ENCODE data around the gene TPM2. TPM values are rescaled to one million over a fixed set of nuclear protein-coding genes. Genes with fewer than 3 reads are reported as not detected.

The TPM2 gene
- total RNA-seq, 1 experiment from 2014 or later = 544 TPM

DNA sequence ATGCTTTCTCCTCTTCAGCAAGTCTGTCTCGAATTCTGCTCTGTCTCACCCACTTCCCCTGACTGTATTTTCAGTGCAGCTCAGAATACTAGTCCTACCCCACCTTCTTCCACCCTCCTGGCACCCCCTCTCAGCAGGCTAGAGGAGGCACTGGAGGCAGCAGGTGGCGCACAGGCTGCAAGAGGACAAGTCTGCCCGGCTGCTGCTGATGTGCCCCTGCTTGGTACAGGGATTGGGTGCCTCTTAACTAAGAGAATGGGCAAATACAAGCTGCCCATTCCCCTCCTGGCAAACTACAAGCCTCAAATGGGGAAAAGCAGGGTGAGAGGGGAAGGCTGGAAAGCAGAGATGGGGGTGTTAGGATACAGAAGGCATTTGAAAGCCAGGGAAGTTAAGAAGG, 37.2 kb upstream of the TPM2 start:
- POLR2A ChIA-PET = no interaction called here
- no TSS peak for BruUV-seq (replicated peaks)
- Histone ChIP-seq H3K27me3 (ENCODE audit: control insufficient read depth, insufficient read depth, low read length) (no peaks in the 10 kb centered on the region), H3K4me1 (ENCODE audit: control insufficient read depth, insufficient read depth, low read length) (peaks cover 28% of the 10 kb centered on the region), H3K4me3 (ENCODE audit: low read depth in 2 of 2, low read length in 2 of 2) (no peak overlapping the region), H3K27ac (ENCODE audit: low read length) (no peak overlapping the region), H3K9me3 (ENCODE audit: control insufficient read depth, insufficient read depth, low read depth, low read length) (no peaks in the 10 kb centered on the region), H3K36me3 (ENCODE audit: control insufficient read depth, insufficient read depth, low read length) (peaks cover 7% of the 10 kb centered on the region)
- in situ Hi-C loops (cut with HindIII; ENCODE audit: low pct_unique_long_range_greater_than_20kb, low sequenced_read_pairs) = no loop called here
- no peak for TF ChIP-seq SIN3A (IDR thresholded peaks at IDR 0.05; ENCODE audit: borderline replicate concordance, insufficient read depth, low read depth, low read length)
- TF ChIP-seq TCF7L2 (IDR thresholded peaks at IDR 0.05; ENCODE audit: low read depth, low read length) = no peak
- TF ChIP-seq POLR2AphosphoS5 (IDR thresholded peaks at IDR 0.05; ENCODE audit: low read depth, low read length) = no peak
- TF ChIP-seq, protein P1, sequence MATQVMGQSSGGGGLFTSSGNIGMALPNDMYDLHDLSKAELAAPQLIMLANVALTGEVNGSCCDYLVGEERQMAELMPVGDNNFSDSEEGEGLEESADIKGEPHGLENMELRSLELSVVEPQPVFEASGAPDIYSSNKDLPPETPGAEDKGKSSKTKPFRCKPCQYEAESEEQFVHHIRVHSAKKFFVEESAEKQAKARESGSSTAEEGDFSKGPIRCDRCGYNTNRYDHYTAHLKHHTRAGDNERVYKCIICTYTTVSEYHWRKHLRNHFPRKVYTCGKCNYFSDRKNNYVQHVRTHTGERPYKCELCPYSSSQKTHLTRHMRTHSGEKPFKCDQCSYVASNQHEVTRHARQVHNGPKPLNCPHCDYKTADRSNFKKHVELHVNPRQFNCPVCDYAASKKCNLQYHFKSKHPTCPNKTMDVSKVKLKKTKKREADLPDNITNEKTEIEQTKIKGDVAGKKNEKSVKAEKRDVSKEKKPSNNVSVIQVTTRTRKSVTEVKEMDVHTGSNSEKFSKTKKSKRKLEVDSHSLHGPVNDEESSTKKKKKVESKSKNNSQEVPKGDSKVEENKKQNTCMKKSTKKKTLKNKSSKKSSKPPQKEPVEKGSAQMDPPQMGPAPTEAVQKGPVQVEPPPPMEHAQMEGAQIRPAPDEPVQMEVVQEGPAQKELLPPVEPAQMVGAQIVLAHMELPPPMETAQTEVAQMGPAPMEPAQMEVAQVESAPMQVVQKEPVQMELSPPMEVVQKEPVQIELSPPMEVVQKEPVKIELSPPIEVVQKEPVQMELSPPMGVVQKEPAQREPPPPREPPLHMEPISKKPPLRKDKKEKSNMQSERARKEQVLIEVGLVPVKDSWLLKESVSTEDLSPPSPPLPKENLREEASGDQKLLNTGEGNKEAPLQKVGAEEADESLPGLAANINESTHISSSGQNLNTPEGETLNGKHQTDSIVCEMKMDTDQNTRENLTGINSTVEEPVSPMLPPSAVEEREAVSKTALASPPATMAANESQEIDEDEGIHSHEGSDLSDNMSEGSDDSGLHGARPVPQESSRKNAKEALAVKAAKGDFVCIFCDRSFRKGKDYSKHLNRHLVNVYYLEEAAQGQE (IDR thresholded peaks at IDR 0.05; ENCODE audit: insufficient read depth in 1 of 2, low read depth in 2 of 2, low read length in 1 of 2) = no peak
- no peak for TF ChIP-seq CTCF (IDR thresholded peaks at IDR 0.05)
- intact Hi-C loops (cut with micrococcal nuclease; ENCODE audit: unreplicated experiment) = loop anchor here (5.0 kb wide), 1 partner anchor 65 kb away; no protein-coding TSS in a partner anchor
- ATAC-seq = no peak
- CTCF ChIA-PET = no interaction called here
- DNase-seq (ENCODE audit: low read depth, low spot score) = no peak

DNA sequence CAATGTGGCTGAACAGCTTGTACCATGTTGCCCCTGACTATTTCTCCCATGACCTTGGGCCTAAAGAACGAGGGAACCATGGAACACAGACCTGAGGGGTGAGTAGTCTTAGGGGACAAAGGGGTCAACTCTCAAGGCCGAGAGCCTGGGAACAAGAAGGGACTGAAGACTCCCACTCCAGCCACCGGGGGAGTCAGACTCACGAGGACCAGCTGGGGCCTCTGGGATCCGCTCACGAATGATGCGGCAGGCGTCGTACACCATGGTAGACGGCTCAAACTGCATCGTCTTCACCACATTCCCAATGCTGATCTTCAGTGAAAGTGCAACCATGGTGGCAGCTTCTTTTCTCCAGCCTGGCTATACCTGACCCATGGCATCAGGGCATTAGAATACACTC, 35.6 kb upstream of the TPM2 start:
- DNase-seq (ENCODE audit: low read depth, low spot score) = no peak
- H3K27me3 ChIP-seq (ENCODE audit: control insufficient read depth, insufficient read depth, low read length) = no peaks in the 10 kb centered on the region
- ATAC-seq = no peak
- no peak overlapping the region for H3K4me3 ChIP-seq (ENCODE audit: low read depth in 2 of 2, low read length in 2 of 2)
- no peak for TF ChIP-seq CTCF (IDR thresholded peaks at IDR 0.05)
- TF ChIP-seq TCF7L2 (IDR thresholded peaks at IDR 0.05; ENCODE audit: low read depth, low read length) = no peak
- no peak for TF ChIP-seq SIN3A (IDR thresholded peaks at IDR 0.05; ENCODE audit: borderline replicate concordance, insufficient read depth, low read depth, low read length)
- TF ChIP-seq, protein P1 (IDR thresholded peaks at IDR 0.05; ENCODE audit: insufficient read depth in 1 of 2, low read depth in 2 of 2, low read length in 1 of 2) = no peak
- TF ChIP-seq POLR2AphosphoS5 (IDR thresholded peaks at IDR 0.05; ENCODE audit: low read depth, low read length) = no peak
- peaks cover 25% of the 10 kb centered on the region for H3K4me1 ChIP-seq (ENCODE audit: control insufficient read depth, insufficient read depth, low read length)
- H3K36me3 ChIP-seq (ENCODE audit: control insufficient read depth, insufficient read depth, low read length) = peaks cover 21% of the 10 kb centered on the region
- in situ Hi-C loops (cut with HindIII; ENCODE audit: low pct_unique_long_range_greater_than_20kb, low sequenced_read_pairs) (no loop called here), intact Hi-C loops (cut with micrococcal nuclease; ENCODE audit: unreplicated experiment) (loop anchor here (5.0 kb wide), 1 partner anchor 63 kb away; no protein-coding TSS in a partner anchor)
- ChIA-PET POLR2A (no interaction called here), CTCF (interaction anchor here (0.5 kb wide), 1 partner anchor 66 kb away, joined by 4 read pairs; no protein-coding TSS in a partner anchor)
- no peaks in the 10 kb centered on the region for H3K9me3 ChIP-seq (ENCODE audit: control insufficient read depth, insufficient read depth, low read depth, low read length)
- BruUV-seq (replicated peaks) = no TSS peak
- no peak overlapping the region for H3K27ac ChIP-seq (ENCODE audit: low read length)

Measured in Panc1 (cell line).